K562 (cell line): ENCODE results near the gene MACROD2. TPM values are rescaled to one million over a fixed set of nuclear protein-coding genes. Genes with fewer than 3 reads are reported as not detected.

Source experiments
- ATAC-seq: fragments of 200-7000 bp; cut with Tn5 transposase; 3 replicates; pipeline ENCODE4 v1.9.1; 2020; ENCODE audit warnings: moderate library complexity
- BruUV-seq: library from RNA; stranded (reverse); fragments of 400-500 nt; replicated peaks from 2 replicates; lab custom pipeline; 2021; lab: Mats Ljungman, UMichigan
- CTCF ChIA-PET: fragments of 300-600 bp; formaldehyde crosslinking; extraction: SDS; loops from one replicate; lab custom pipeline; 2021; ENCODE audit warnings: low intra/inter-chr PET ratio; lab: Yijun Ruan, JAX
- POLR2A ChIA-PET: fragments of 300-600, 350-650 bp; sonication (Branson Sonifier 250); formaldehyde crosslinking; extraction: SDS; loops from one replicate; lab custom pipeline; 2021; ENCODE audit warnings: antibody characterized with exemption, inconsistent platforms; lab: Yijun Ruan, JAX
- DNase-seq, 4 experiments: peaks; one replicate each; pipeline versions ENCODE4 v3.0.0 to v3.0.0-alpha.2; 2011 to 2018; ENCODE audit warnings: low spot score in 3 of 4, mixed read lengths in 3 of 4; ENCODE audit errors: extremely low read depth in 1 of 4
- FAIRE-seq: peaks from 2 replicates; lab custom pipeline; 2011; peaks lifted over from hg19 to GRCh38; lab: Jason Lieb, UNC
- H2AFZ ChIP-seq: 2 replicates; pipeline ENCODE4 v1.6.0; 2011; ENCODE audit warnings: low read depth, low read length, control low read depth, inconsistent platforms
- H3K27ac ChIP-seq: fragments of 200-600 bp; 3 replicates; pipeline ENCODE4 v1.8.0; 2011; ENCODE audit warnings: low read depth, mild to moderate bottlenecking, control low read depth, inconsistent platforms, low read length, moderate library complexity, mixed read lengths; ENCODE audit errors: extremely low read depth
- H3K27me3 ChIP-seq, 2 experiments: fragments of 300-600 bp in 1 of 2; 2 replicates in 1 of 2; 3 replicates in 1 of 2; pipeline versions ENCODE4 v1.6.0 to v1.8.0; 2011; ENCODE audit warnings: inconsistent platforms in 2 of 2, low read length in 2 of 2, mild to moderate bottlenecking in 1 of 2, mixed read lengths in 1 of 2, moderate library complexity in 1 of 2; ENCODE audit not compliant: control insufficient read depth in 2 of 2, insufficient read depth in 2 of 2
- H3K36me3 ChIP-seq: fragments of 300-600 bp; 3 replicates; pipeline ENCODE4 v1.8.0; 2011; ENCODE audit warnings: mild to moderate bottlenecking, low read length, inconsistent platforms; ENCODE audit not compliant: control insufficient read depth, insufficient read depth
- H3K4me1 ChIP-seq, 2 experiments: fragments of 200-600 bp in 1 of 2; replicated peaks in 1 of 2; 2 replicates in 1 of 2; 3 replicates in 1 of 2; pipeline versions ENCODE4 v1.5.1 to v1.8.0; 2011; ENCODE audit warnings: inconsistent platforms in 2 of 2, low read length in 2 of 2, mild to moderate bottlenecking in 1 of 2, mixed read lengths in 1 of 2, moderate library complexity in 1 of 2; ENCODE audit not compliant: control insufficient read depth in 2 of 2, insufficient read depth in 2 of 2
- H3K4me2 ChIP-seq: 2 replicates; pipeline ENCODE4 v1.6.1; 2011; ENCODE audit warnings: low read length, control low read depth, inconsistent platforms, mixed read lengths; ENCODE audit not compliant: insufficient read depth
- H3K4me3 ChIP-seq: fragments of 200-600 bp; sonication (generic), shearing (Covaris generic); 2 replicates; pipeline ENCODE4 v1.5.1; 2016; ENCODE audit warnings: control low read depth, inconsistent platforms
- H3K79me2 ChIP-seq: fragments of 200-600 bp; 3 replicates; pipeline ENCODE4 v1.8.0; 2011; ENCODE audit warnings: low read length, inconsistent platforms; ENCODE audit not compliant: control insufficient read depth, insufficient read depth
- H3K9ac ChIP-seq, 2 experiments: 2 replicates each; pipeline versions ENCODE4 v1.6.0 to v1.6.1; 2011; ENCODE audit warnings: low read depth in 2 of 2, low read length in 2 of 2, control low read depth in 1 of 2, inconsistent platforms in 1 of 2, mild to moderate bottlenecking in 1 of 2, mixed read lengths in 1 of 2; ENCODE audit not compliant: insufficient read depth in 1 of 2
- H3K9me1 ChIP-seq: one replicate; pipeline ENCODE4 v1.6.0; 2011; ENCODE audit warnings: inconsistent platforms, mild to moderate bottlenecking, low read length, moderate library complexity; ENCODE audit not compliant: control insufficient read depth, insufficient read depth
- H3K9me3 ChIP-seq: replicated peaks from 2 replicates; pipeline ENCODE4 v1.5.1; 2011; ENCODE audit warnings: low read depth, low read length, inconsistent platforms; ENCODE audit not compliant: control insufficient read depth, insufficient read depth
- H4K20me1 ChIP-seq: replicated peaks from 2 replicates; pipeline ENCODE4 v1.6.1; 2011; ENCODE audit warnings: low read length, inconsistent platforms, mixed read lengths; ENCODE audit not compliant: control insufficient read depth, insufficient read depth
- ARNT ChIP-seq, 2 experiments: fragments of 450-650 bp; IDR thresholded peaks; 2 replicates each; pipeline ENCODE4 v1.6.1; 2016; ENCODE audit warnings: mild to moderate bottlenecking in 1 of 2
- BCLAF1 ChIP-seq, 2 experiments: fragments of 450-650 bp in 1 of 2; IDR thresholded peaks; 2 replicates each; pipeline ENCODE4 v1.6.1; 2011 to 2017; ENCODE audit warnings: low read depth in 2 of 2, antibody characterized with exemption in 1 of 2, borderline replicate concordance in 1 of 2, low read length in 1 of 2, mild to moderate bottlenecking in 1 of 2, mixed read lengths in 1 of 2; ENCODE audit not compliant: control insufficient read depth in 1 of 2
- CHD2 ChIP-seq: IDR thresholded peaks from 2 replicates; pipeline ENCODE4 v1.6.1; 2011; ENCODE audit warnings: low read depth, low read length
- DEAF1 ChIP-seq: fragments of 450-650 bp; formaldehyde crosslinking; IDR thresholded peaks from 2 replicates; pipeline ENCODE4 v1.4.0; 2020; ENCODE audit warnings: mild to moderate bottlenecking, moderate library complexity
- DMBX1 ChIP-seq: fragments of 250-450 bp; sonication (Bioruptor Pico); IDR thresholded peaks from 2 replicates; pipeline ENCODE4 v1.8.0; 2022; ENCODE audit warnings: inconsistent platforms, mild to moderate bottlenecking, moderate library complexity, borderline replicate concordance
- ELK1 ChIP-seq: sonication (generic); formaldehyde crosslinking; IDR thresholded peaks from 2 replicates; pipeline ENCODE4 v1.8.1; 2022; ENCODE audit warnings: missing genetic modification reagents
- HMG20A ChIP-seq: fragments of 450-650 bp; formaldehyde crosslinking; conservative IDR thresholded peaks from 2 replicates; pipeline ENCODE4 v1.4.0; 2020; ENCODE audit warnings: mild to moderate bottlenecking, mixed read lengths
- MXD1 ChIP-seq: fragments of 250-450 bp; sonication (Bioruptor Pico); IDR thresholded peaks from 2 replicates; pipeline ENCODE4 v1.8.0; 2021; ENCODE audit warnings: borderline replicate concordance, mild to moderate bottlenecking, moderate library complexity; ENCODE audit not compliant: poor library complexity, severe bottlenecking
- MYC ChIP-seq, 2 experiments: fragments of 250-450 bp in 1 of 2; sonication (Bioruptor Pico) in 1 of 2; IDR thresholded peaks; 2 replicates each; pipeline versions ENCODE4 v1.5.1 to v1.6.1; 2012 to 2021; ENCODE audit warnings: low read depth in 2 of 2, borderline replicate concordance in 1 of 2, improper control_type of control experiment in 1 of 2, low read length in 1 of 2, mild to moderate bottlenecking in 1 of 2, moderate library complexity in 1 of 2
- NUFIP1 ChIP-seq: fragments of 450-650 bp; IDR thresholded peaks from 2 replicates; pipeline ENCODE4 v1.6.1; 2018; ENCODE audit not compliant: partially characterized antibody
- PHF20 ChIP-seq: fragments of 450-650 bp; IDR thresholded peaks from 2 replicates; pipeline ENCODE4 v1.6.1; 2018; ENCODE audit not compliant: partially characterized antibody
- SAFB ChIP-seq: fragments of 200-400 bp; formaldehyde crosslinking; IDR thresholded peaks from 2 replicates; pipeline ENCODE4 v1.6.1; 2017; ENCODE audit warnings: low read depth, low read length, borderline replicate concordance
- TBP ChIP-seq: optimal IDR thresholded peaks from 2 replicates; pipeline ENCODE3; 2011; ENCODE audit warnings: low read depth, low read length, improper control_type of control experiment
- ZBTB17 ChIP-seq: fragments of 450-650 bp; formaldehyde crosslinking; IDR thresholded peaks from 2 replicates; pipeline ENCODE4 v1.4.0; 2020; ENCODE audit warnings: mild to moderate bottlenecking
- ZKSCAN3 ChIP-seq: fragments of 250-450 bp; sonication (Bioruptor Pico); IDR thresholded peaks from 2 replicates; pipeline ENCODE4 v1.4.0; 2020
- ZNF133 ChIP-seq: fragments of 250-450 bp; sonication (Bioruptor Pico); IDR thresholded peaks from 2 replicates; pipeline ENCODE4 v1.4.0; 2020; ENCODE audit warnings: mild to moderate bottlenecking
- ZNF431 ChIP-seq: sonication (generic); formaldehyde crosslinking; IDR thresholded peaks from 2 replicates; pipeline ENCODE4 v1.8.0; 2022; ENCODE audit warnings: mild to moderate bottlenecking, missing genetic modification reagents
- WGBS: fragments of 100-300 bp; shearing (Covaris generic); methylation state at CpG from one replicate; pipeline ENCODE4 v1.1.6; 2016; ENCODE audit warnings: low coverage, mixed read lengths; ENCODE audit not compliant: insufficient coverage; ENCODE audit errors: missing lambda C conversion rate; 5-methylcytosine and 5-hydroxymethylcytosine counted together
- in situ Hi-C: fragments of 300-500 bp; cut with MboI; formaldehyde crosslinking; loops from 4 replicates; pipeline ENCODE4 v1.15.0; 2018; ENCODE audit warnings: inconsistent platforms, mixed read lengths
- intact Hi-C: fragments of 100-400 bp; cut with micrococcal nuclease; formaldehyde crosslinking; loops from 2 replicates; pipeline ENCODE4 v1.14.2; 2022
- polyA plus RNA-seq, 8 experiments: library from polyadenylated mRNA; depleted of rRNA in 4 of 8; stranded (reverse) in 5 of 8; unstranded in 3 of 8; fragments of >200 nt; fragmentation: Nextera tagmentation in 2 of 8; fragmentation: Illumina TruSeq in 1 of 8; extraction: Ambion mirVana in 2 of 8; extraction: Trizol in 1 of 8; gene quantifications; 2 replicates each; pipeline versions ENCODE4 v1.2.1 to v1.2.3, GENCODE V29; 2011 to 2014; ENCODE audit warnings: inconsistent platforms in 1 of 8, missing spikeins in 1 of 8
- total RNA-seq, 7 experiments: library from RNA; depleted of rRNA in 6 of 7; stranded (reverse); fragments of >200 nt in 6 of 7; fragmentation: Illumina TruSeq in 2 of 7; extraction: Trizol in 2 of 7; gene quantifications; 2 replicates each; pipeline versions ENCODE4 v1.2.1 to v1.2.3, GENCODE V29; 2011 to 2021; ENCODE audit warnings: low replicate concordance in 1 of 7

The MACROD2 gene
- total and polyA plus RNA-seq, 9 of the 15 experiments (the other 6 are each of a cell fraction or from before 2014, with no cell fraction given) = not detected

GRCh38 chr20:14914633-14915032 lies 919.3 kb downstream of the MACROD2 start:
- no peaks in the 10 kb centered on the region for H4K20me1 ChIP-seq
- H3K9me3 ChIP-seq = no peaks in the 10 kb centered on the region
- no peak for TF ChIP-seq ZNF133
- no peak for TF ChIP-seq HMG20A
- no peak for TF ChIP-seq ELK1
- TF ChIP-seq ZKSCAN3 = no peak
- TF ChIP-seq DEAF1 (CRISPR knock-in tag) = no peak
- TF ChIP-seq BCLAF1 (IDR thresholded peaks at IDR 0.05; ENCODE audit: borderline replicate concordance in 1 of 2, control insufficient read depth in 1 of 2, low read depth in 2 of 2, low read length in 1 of 2) = no peak
- no peak for TF ChIP-seq NUFIP1
- TF ChIP-seq PHF20 = no peak
- TF ChIP-seq DMBX1 (CRISPR knock-in tag) = no peak
- TF ChIP-seq ZBTB17 (CRISPR knock-in tag) = no peak
- no peak for TF ChIP-seq ZNF431 (CRISPR knock-in tag)
- TF ChIP-seq CHD2 = no peak
- no peak for TF ChIP-seq TBP
- no peak for TF ChIP-seq MXD1
- TF ChIP-seq ARNT (IDR thresholded peaks at IDR 0.05) = no peak
- no peak for TF ChIP-seq MYC (IDR thresholded peaks at IDR 0.05; ENCODE audit: low read depth, low read length)
- no peak for TF ChIP-seq MYC (CRISPR knock-in tag; IDR thresholded peaks at IDR 0.05; ENCODE audit: borderline replicate concordance, low read depth)
- TF ChIP-seq SAFB = no peak
- intact Hi-C loops (no loop called here), in situ Hi-C loops (no loop called here)
- FAIRE-seq = no peak
- H2AFZ ChIP-seq = no peak overlapping the region
- no peak overlapping the region for H3K4me2 ChIP-seq
- WGBS = 0% methylated on average over 2 of the region's 2 CpGs
- ChIA-PET CTCF (no interaction called here), POLR2A (no interaction called here)
- no peaks in the 10 kb centered on the region for H3K36me3 ChIP-seq
- no peaks in the 10 kb centered on the region for H3K9me1 ChIP-seq
- no peaks in the 10 kb centered on the region for H3K4me1 ChIP-seq
- ATAC-seq = no peak
- no peak overlapping the region for H3K27ac ChIP-seq
- no peaks in the 10 kb centered on the region for H3K79me2 ChIP-seq
- no peaks in the 10 kb centered on the region for H3K27me3 ChIP-seq
- BruUV-seq = no TSS peak
- H3K9ac ChIP-seq = no peak overlapping the region
- no peak for DNase-seq
- H3K4me3 ChIP-seq = no peak overlapping the region
